GM12878 (cell line): ENCODE measurements around the gene ATG101. TPM values are rescaled to one million over a fixed set of nuclear protein-coding genes. Genes with fewer than 3 reads are reported as not detected.

Source experiments
- BMI1 ChIP-seq: fragments of 450-650 bp; IDR thresholded peaks from 2 replicates; pipeline ENCODE4 v1.6.1; 2016; ENCODE audit warnings: mild to moderate bottlenecking, moderate library complexity, borderline replicate concordance
- BRCA1 ChIP-seq: IDR thresholded peaks from 2 replicates; pipeline ENCODE4 v1.6.1; 2011; ENCODE audit warnings: low read depth, low read length, improper control_type of control experiment
- CBX5 ChIP-seq: sonication (generic); IDR thresholded peaks from 2 replicates; pipeline ENCODE4 v1.6.1; 2016; ENCODE audit warnings: low read depth, moderate library complexity, mild to moderate bottlenecking, inconsistent platforms
- CHD2 ChIP-seq: IDR thresholded peaks from 2 replicates; pipeline ENCODE4 v1.6.1; 2011; ENCODE audit warnings: low read depth, low read length, improper control_type of control experiment, borderline replicate concordance
- E4F1 ChIP-seq: fragments of 450-650 bp; IDR thresholded peaks from 2 replicates; pipeline ENCODE4 v1.6.1; 2018; ENCODE audit warnings: borderline replicate concordance, mild to moderate bottlenecking; ENCODE audit not compliant: partially characterized antibody
- EP300 ChIP-seq, 2 experiments: fragments of 150-350 bp in 1 of 2; IDR thresholded peaks; 2 replicates each; pipeline ENCODE4 v1.6.1; 2011 to 2012; ENCODE audit warnings: low read depth in 2 of 2, low read length in 2 of 2, borderline replicate concordance in 1 of 2, improper control_type of control experiment in 1 of 2, inconsistent platforms in 1 of 2; ENCODE audit not compliant: control insufficient read depth in 1 of 2
- ESRRA ChIP-seq: IDR thresholded peaks from 2 replicates; pipeline ENCODE4 v1.6.1; 2012; ENCODE audit warnings: mild to moderate bottlenecking, low read length, improper control_type of control experiment
- FOXK2 ChIP-seq: fragments of 450-650 bp; IDR thresholded peaks from 2 replicates; pipeline ENCODE4 v1.6.1; 2017; ENCODE audit warnings: mild to moderate bottlenecking, moderate library complexity
- GABPA ChIP-seq: IDR thresholded peaks from 2 replicates; pipeline ENCODE4 v1.6.1; 2014; ENCODE audit warnings: antibody characterized with exemption, low read depth, mild to moderate bottlenecking, inconsistent platforms
- IRF3 ChIP-seq: fragments of 450-650 bp; IDR thresholded peaks from 2 replicates; pipeline ENCODE4 v1.6.1; 2014; ENCODE audit warnings: mild to moderate bottlenecking
- KDM1A ChIP-seq: fragments of 200-600 bp; sonication (generic); IDR thresholded peaks from 2 replicates; pipeline ENCODE4 v1.6.1; 2016; ENCODE audit warnings: borderline replicate concordance
- MYC ChIP-seq: IDR thresholded peaks from 2 replicates; pipeline ENCODE4 v1.6.1; 2011; ENCODE audit warnings: mild to moderate bottlenecking, low read length, moderate library complexity, inconsistent platforms; ENCODE audit not compliant: insufficient read depth, insufficient replicate concordance, insufficient read length, severe bottlenecking
- NBN ChIP-seq: fragments of 450-650 bp; IDR thresholded peaks from 2 replicates; pipeline ENCODE4 v1.6.1; 2016
- NFIC ChIP-seq: IDR thresholded peaks from 2 replicates; pipeline ENCODE4 v1.6.1; 2012; ENCODE audit warnings: low read depth, mild to moderate bottlenecking, inconsistent platforms, low read length, moderate library complexity
- NR2F1 ChIP-seq: fragments of 450-650 bp; conservative IDR thresholded peaks from 2 replicates; pipeline ENCODE4 v1.6.1; 2017; ENCODE audit warnings: mild to moderate bottlenecking
- RAD21 ChIP-seq: IDR thresholded peaks from 2 replicates; pipeline ENCODE4 v1.6.1; 2011; ENCODE audit warnings: mild to moderate bottlenecking, low read depth, low read length, moderate library complexity; ENCODE audit not compliant: insufficient read depth
- RAD51 ChIP-seq: fragments of 450-650 bp; IDR thresholded peaks from 2 replicates; pipeline ENCODE4 v1.6.1; 2016; ENCODE audit warnings: moderate library complexity, mild to moderate bottlenecking, inconsistent platforms
- RB1 ChIP-seq: fragments of 450-650 bp; formaldehyde crosslinking; IDR thresholded peaks from 2 replicates; pipeline ENCODE4 v1.6.1; 2017; ENCODE audit warnings: mild to moderate bottlenecking, borderline replicate concordance
- RCOR1 ChIP-seq: conservative IDR thresholded peaks from 2 replicates; pipeline ENCODE4 v1.6.1; 2012; ENCODE audit warnings: low read depth, low read length, improper control_type of control experiment
- SMAD1 ChIP-seq: fragments of 450-650 bp; IDR thresholded peaks from 2 replicates; pipeline ENCODE4 v1.6.1; 2018; ENCODE audit warnings: mild to moderate bottlenecking, low read depth; ENCODE audit not compliant: partially characterized antibody
- SMAD5 ChIP-seq: IDR thresholded peaks from 2 replicates; pipeline ENCODE4 v1.6.1; 2016; ENCODE audit warnings: antibody characterized with exemption, low read depth
- SREBF2 ChIP-seq: IDR thresholded peaks from 2 replicates; pipeline ENCODE4 v1.6.1; 2012; ENCODE audit warnings: mild to moderate bottlenecking, low read length
- WRNIP1 ChIP-seq: IDR thresholded peaks from 2 replicates; pipeline ENCODE4 v1.6.1; 2011; ENCODE audit warnings: low read depth, low read length, improper control_type of control experiment, borderline replicate concordance
- YY1 ChIP-seq: IDR thresholded peaks from 2 replicates; pipeline ENCODE4 v1.6.1; 2011; ENCODE audit warnings: low read depth, mild to moderate bottlenecking, low read length
- ZBED1 ChIP-seq: IDR thresholded peaks from 2 replicates; pipeline ENCODE4 v1.6.1; 2016; ENCODE audit warnings: borderline replicate concordance
- ZNF217 ChIP-seq: fragments of 450-650 bp; IDR thresholded peaks from 2 replicates; pipeline ENCODE4 v1.6.1; 2017; ENCODE audit warnings: antibody characterized with exemption, mild to moderate bottlenecking
- ZNF384 ChIP-seq: IDR thresholded peaks from 2 replicates; pipeline ENCODE4 v1.6.1; 2012; ENCODE audit warnings: low read depth, mild to moderate bottlenecking, low read length, improper control_type of control experiment, borderline replicate concordance
- ZSCAN29 ChIP-seq: fragments of 450-650 bp; IDR thresholded peaks from 2 replicates; pipeline ENCODE4 v1.6.1; 2017; ENCODE audit warnings: mild to moderate bottlenecking, moderate library complexity
- polyA plus RNA-seq, 11 experiments: library from polyadenylated mRNA; depleted of rRNA in 4 of 11; unstranded in 6 of 11; stranded (reverse) in 5 of 11; fragments of >200 nt; fragmentation: Nextera tagmentation in 4 of 11; fragmentation: Illumina TruSeq in 1 of 11; extraction: Ambion mirVana in 4 of 11; extraction: Trizol in 1 of 11; gene quantifications; 1 replicate in 1 of 11; 2 replicates in 10 of 11; pipeline versions ENCODE4 v1.2.1 to v1.2.3, GENCODE V29; 2011 to 2016; ENCODE audit warnings: inconsistent platforms in 2 of 11, missing spikeins in 2 of 11, low read depth in 1 of 11
- total RNA-seq, 4 experiments: library from RNA; depleted of rRNA in 3 of 4; stranded (reverse); fragments of >200 nt in 3 of 4; fragmentation: Illumina TruSeq in 1 of 4; extraction: Trizol in 1 of 4; gene quantifications; 2 replicates each; pipeline versions ENCODE4 v1.2.1 to v1.2.3, GENCODE V29; 2013 to 2021

The ATG101 gene
- total and polyA plus RNA-seq, 10 of the 15 experiments (the other 5 are each of a cell fraction or from before 2014, with no cell fraction given), result 2.7 to 49.8 (median 35.3) TPM

GRCh38 chr12:52121824-52122539 lies 52.2 kb downstream of the ATG101 start (continued):
- TF ChIP-seq IRF3, result no peak
- no peak for TF ChIP-seq FOXK2
- no peak for TF ChIP-seq ZSCAN29
- no peak for TF ChIP-seq NR2F1
- TF ChIP-seq SMAD1, result no peak
- TF ChIP-seq RCOR1, result no peak
- no peak for TF ChIP-seq MYC
- TF ChIP-seq WRNIP1, result no peak
- TF ChIP-seq RB1, result no peak
- TF ChIP-seq BRCA1, result no peak
- TF ChIP-seq NFIC, result 0 out of 2 replicates have a peak, but pooled peaks have one; percentile 20
- TF ChIP-seq CBX5, result no peak
- no peak for TF ChIP-seq EP300 (IDR thresholded peaks at IDR 0.05; ENCODE audit: borderline replicate concordance in 1 of 2, control insufficient read depth in 1 of 2, low read depth in 2 of 2, low read length in 2 of 2)
- TF ChIP-seq GABPA, result no peak
- peak; percentile 77 for TF ChIP-seq YY1
- no peak for TF ChIP-seq E4F1
- TF ChIP-seq ZBED1, result no peak
- TF ChIP-seq ZNF384, result no peak
- peak; percentile 82 for TF ChIP-seq RAD21
- TF ChIP-seq ZNF217, result no peak
- no peak for TF ChIP-seq ESRRA
- no peak for TF ChIP-seq SREBF2
- TF ChIP-seq BMI1, result no peak
- no peak for TF ChIP-seq SMAD5
- TF ChIP-seq NBN, result no peak
- TF ChIP-seq KDM1A, result no peak
- no peak for TF ChIP-seq CHD2
- TF ChIP-seq RAD51, result no peak
